Activated CD8-positive, alpha-beta T cell treated with anti-CD3 and anti-CD28 coated beads, Interleukin-2, amount 10 ng/mL, durations not matched to agents 7 days and 5 days (primary cell): ENCODE measurements around the gene UST. TPM values are rescaled to one million over a fixed set of nuclear protein-coding genes. Genes with fewer than 3 reads are reported as not detected.

Experiments
- ATAC-seq: fragments of 150-1000 bp; cut with Tn5 transposase; one replicate; pipeline ENCODE4 v1.10.0; 2021; ENCODE audit warnings: moderate library complexity
- CTCF ChIA-PET: fragments of 350-600 bp; sonication (Branson Sonifier 250); formaldehyde crosslinking; loops from one replicate; lab custom pipeline; 2021; ENCODE audit warnings: antibody characterized with exemption; lab: Charles Lee
- POLR2A ChIA-PET: fragments of 350-600 bp; sonication (Branson Sonifier 250); formaldehyde crosslinking; loops from one replicate; lab custom pipeline; 2021; ENCODE audit warnings: antibody characterized with exemption; lab: Charles Lee
- DNase-seq: peaks from one replicate; pipeline ENCODE4 v3.0.0-alpha.2; 2020
- H3K27ac Mint-ChIP-seq: one replicate; pipeline ENCODE4 v1.8.0; 2021; ENCODE audit warnings: mild to moderate bottlenecking, mixed read lengths
- H3K27me3 Mint-ChIP-seq: one replicate; pipeline ENCODE4 v1.8.0; 2021; ENCODE audit warnings: low read depth, mixed read lengths
- H3K36me3 Mint-ChIP-seq: one replicate; pipeline ENCODE4 v1.8.0; 2021; ENCODE audit warnings: low read depth, mixed read lengths
- H3K4me1 Mint-ChIP-seq: one replicate; pipeline ENCODE4 v1.8.0; 2021; ENCODE audit warnings: low read depth, mixed read lengths
- H3K4me3 Mint-ChIP-seq: one replicate; pipeline ENCODE4 v1.8.0; 2021; ENCODE audit warnings: mild to moderate bottlenecking, mixed read lengths
- H3K9me3 Mint-ChIP-seq: one replicate; pipeline ENCODE4 v1.8.0; 2022; ENCODE audit warnings: mixed read lengths; ENCODE audit not compliant: insufficient read depth
- total RNA-seq, 2 experiments: library from RNA; stranded (reverse); gene quantifications; one replicate each; pipeline ENCODE4 v1.2.3, GENCODE V29; 2021

Gene UST
- total RNA-seq, 2 experiments from 2014 or later, result 0.16 to 0.42 TPM

- Mint-ChIP-seq H3K4me3 (no peak overlapping the region), H3K36me3 (peaks cover 2% of the 10 kb centered on the region), H3K27me3 (no peaks in the 10 kb centered on the region), H3K4me1 (peaks cover 45% of the 10 kb centered on the region), H3K27ac (peak overlapping the region; percentile 9), H3K9me3 (peaks cover 4% of the 10 kb centered on the region)
- ChIA-PET POLR2A (interaction anchor here (0.9 kb wide), 1 partner anchor 14 kb away, joined by 4 read pairs; no protein-coding TSS in a partner anchor), CTCF (interaction anchor here (1.2 to 5.2 kb wide), 10 partner anchors 9 to 471 kb away, joined by 4 to 50 read pairs (median 8); no protein-coding TSS in a partner anchor)
- peak; percentile 65 for DNase-seq
- ATAC-seq, result peak; percentile 39
Measured at GRCh38 chr6:149046822-149047246, 300.0 kb downstream of the UST start.

- ATAC-seq, result no peak
- Mint-ChIP-seq H3K4me3 (no peak overlapping the region), H3K9me3 (peaks cover 4% of the 10 kb centered on the region), H3K4me1 (peaks cover 55% of the 10 kb centered on the region), H3K27me3 (no peaks in the 10 kb centered on the region), H3K36me3 (peaks cover 2% of the 10 kb centered on the region), H3K27ac (no peak overlapping the region)
- POLR2A ChIA-PET, result no interaction called here
- DNase-seq, result no peak
- CTCF ChIA-PET, result interaction anchor here (1.2 to 2.8 kb wide), 5 partner anchors 9 to 383 kb away, joined by 3 to 11 read pairs (median 6); no protein-coding TSS in a partner anchor
Measured at GRCh38 chr6:149049230-149049629, 302.4 kb downstream of the UST start.

GRCh38 chr6:149050160-149050559 is 303.3 kb downstream of the UST start:
- ATAC-seq (no peak), DNase-seq (no peak)
- Mint-ChIP-seq H3K9me3 (peaks cover 4% of the 10 kb centered on the region), H3K36me3 (peaks cover 1% of the 10 kb centered on the region), H3K27me3 (no peaks in the 10 kb centered on the region), H3K4me1 (peaks cover 53% of the 10 kb centered on the region), H3K4me3 (no peak overlapping the region), H3K27ac (no peak overlapping the region)
- ChIA-PET CTCF (interaction anchor here (0.5 to 1.4 kb wide), 4 partner anchors 16 to 382 kb away, joined by 3 to 6 read pairs (median 3); no protein-coding TSS in a partner anchor), POLR2A (no interaction called here)

- peak overlapping the region; percentile 20 for H3K27ac Mint-ChIP-seq
- H3K9me3 Mint-ChIP-seq, result no peaks in the 10 kb centered on the region
- no peak for DNase-seq
- ATAC-seq, result no peak
- H3K27me3 Mint-ChIP-seq, result no peaks in the 10 kb centered on the region
- H3K36me3 Mint-ChIP-seq, result peaks cover 1% of the 10 kb centered on the region
- peak overlapping the region; percentile 11 for H3K4me3 Mint-ChIP-seq
- POLR2A ChIA-PET, result interaction anchor here (0.6 to 1.0 kb wide), 3 partner anchors 14 to 281 kb away, joined by 3 to 5 read pairs (median 4); no protein-coding TSS in a partner anchor
- H3K4me1 Mint-ChIP-seq, result peaks cover 36% of the 10 kb centered on the region
- CTCF ChIA-PET, result interaction anchor here (0.7 to 1.3 kb wide), 3 partner anchors 15 to 379 kb away, joined by 4 to 6 read pairs (median 4); no protein-coding TSS in a partner anchor
Measured at GRCh38 chr6:149052350-149053106, 305.7 kb downstream of the UST start.

- ChIA-PET CTCF (interaction anchor here (0.7 to 1.7 kb wide), 8 partner anchors 8 to 28 kb away, joined by 3 to 9 read pairs (median 6); no protein-coding TSS in a partner anchor), POLR2A (interaction anchor here (0.6 to 1.6 kb wide), 4 partner anchors 12 to 34 kb away, joined by 3 to 8 read pairs (median 3); no protein-coding TSS in a partner anchor)
- peaks cover 1% of the 10 kb centered on the region for H3K36me3 Mint-ChIP-seq
- peak overlapping the region; percentile 12 for H3K4me3 Mint-ChIP-seq
- H3K4me1 Mint-ChIP-seq, result peaks cover 34% of the 10 kb centered on the region
- DNase-seq, result no peak
- peak; percentile 37 for ATAC-seq
- H3K27ac Mint-ChIP-seq, result peak overlapping the region; percentile 72
- H3K9me3 Mint-ChIP-seq, result no peaks in the 10 kb centered on the region
- no peaks in the 10 kb centered on the region for H3K27me3 Mint-ChIP-seq
Measured at GRCh38 chr6:149053848-149054558, 307.2 kb downstream of the UST start.

- ATAC-seq, result peak; percentile 26
- DNase-seq, result no peak
- CTCF ChIA-PET, result interaction anchor here (0.7 to 2.4 kb wide), 8 partner anchors 8 to 27 kb away, joined by 3 to 11 read pairs (median 6); no protein-coding TSS in a partner anchor
- peak overlapping the region; percentile 12 for H3K4me3 Mint-ChIP-seq
- peaks cover 1% of the 10 kb centered on the region for H3K36me3 Mint-ChIP-seq
- H3K27me3 Mint-ChIP-seq, result no peaks in the 10 kb centered on the region
- no peaks in the 10 kb centered on the region for H3K9me3 Mint-ChIP-seq
- peaks cover 35% of the 10 kb centered on the region for H3K4me1 Mint-ChIP-seq
- POLR2A ChIA-PET, result interaction anchor here (1.4 to 1.6 kb wide), 3 partner anchors 12 to 23 kb away, joined by 3 to 8 read pairs (median 3); no protein-coding TSS in a partner anchor
- peak overlapping the region; percentile 72 for H3K27ac Mint-ChIP-seq
Measured at GRCh38 chr6:149054559-149055194, 307.8 kb downstream of the UST start.

GRCh38 chr6:149055195-149055899 is 308.5 kb downstream of the UST start:
- H3K9me3 Mint-ChIP-seq, result no peaks in the 10 kb centered on the region
- DNase-seq, result no peak
- no peak overlapping the region for H3K4me3 Mint-ChIP-seq
- ChIA-PET CTCF (interaction anchor here (0.9 to 2.4 kb wide), 4 partner anchors 9 to 462 kb away, joined by 4 to 11 read pairs (median 4); no protein-coding TSS in a partner anchor), POLR2A (interaction anchor here (1.2 kb wide), 1 partner anchor 11 kb away, joined by 5 read pairs; no protein-coding TSS in a partner anchor)
- H3K4me1 Mint-ChIP-seq, result peaks cover 42% of the 10 kb centered on the region
- no peaks in the 10 kb centered on the region for H3K27me3 Mint-ChIP-seq
- peaks cover 1% of the 10 kb centered on the region for H3K36me3 Mint-ChIP-seq
- H3K27ac Mint-ChIP-seq, result peak overlapping the region; percentile 37
- no peak for ATAC-seq

- H3K36me3 Mint-ChIP-seq, result peaks cover 5% of the 10 kb centered on the region
- H3K27ac Mint-ChIP-seq, result no peak overlapping the region
- peaks cover 56% of the 10 kb centered on the region for H3K4me1 Mint-ChIP-seq
- ATAC-seq, result no peak
- no peaks in the 10 kb centered on the region for H3K9me3 Mint-ChIP-seq
- ChIA-PET POLR2A (no interaction called here), CTCF (interaction anchor here (1.1 to 2.4 kb wide), 3 partner anchors 8 to 11 kb away, joined by 4 to 11 read pairs (median 4); no protein-coding TSS in a partner anchor)
- H3K4me3 Mint-ChIP-seq, result no peak overlapping the region
- no peak for DNase-seq
- no peaks in the 10 kb centered on the region for H3K27me3 Mint-ChIP-seq
Measured at GRCh38 chr6:149056777-149057463, 310.1 kb downstream of the UST start.

GRCh38 chr6:149057464-149057840 is 310.6 kb downstream of the UST start:
- no peak for ATAC-seq
- Mint-ChIP-seq H3K4me1 (peaks cover 57% of the 10 kb centered on the region), H3K27ac (no peak overlapping the region)

GRCh38 chr6:149059557-149059956 is 312.7 kb downstream of the UST start:
- H3K27me3 Mint-ChIP-seq, result no peaks in the 10 kb centered on the region
- H3K4me3 Mint-ChIP-seq, result no peak overlapping the region
- H3K36me3 Mint-ChIP-seq, result peaks cover 3% of the 10 kb centered on the region

More at GRCh38 chr6:149057464-149057840, 310.6 kb downstream of the UST start:
- no peak overlapping the region for H3K4me3 Mint-ChIP-seq
- DNase-seq, result no peak
- no peaks in the 10 kb centered on the region for H3K9me3 Mint-ChIP-seq
- POLR2A ChIA-PET, result no interaction called here
- no peaks in the 10 kb centered on the region for H3K27me3 Mint-ChIP-seq
- peaks cover 5% of the 10 kb centered on the region for H3K36me3 Mint-ChIP-seq
- CTCF ChIA-PET, result interaction anchor here (1.0 to 1.6 kb wide), 3 partner anchors 9 to 459 kb away, joined by 3 to 4 read pairs (median 3); no protein-coding TSS in a partner anchor

More at GRCh38 chr6:149059557-149059956, 312.7 kb downstream of the UST start:
- peak overlapping the region; percentile 91 for H3K27ac Mint-ChIP-seq
- H3K4me1 Mint-ChIP-seq, result peaks cover 48% of the 10 kb centered on the region
- POLR2A ChIA-PET, result interaction anchor here (1.4 kb wide), 1 partner anchor 27 kb away, joined by 6 read pairs; no protein-coding TSS in a partner anchor
- H3K9me3 Mint-ChIP-seq, result no peaks in the 10 kb centered on the region
- ATAC-seq (no peak), DNase-seq (no peak)
- CTCF ChIA-PET, result interaction anchor here (2.2 kb wide), 1 partner anchor 24 kb away, joined by 7 read pairs; no protein-coding TSS in a partner anchor
